SU-DHL-6 (cell line): Measurements from ENCODE around the gene FN1.

ENCODE experiments used
- H2AFZ ChIP-seq: fragments of 200-600 bp; sonication (generic); 2 replicates; pipeline ENCODE4 v1.6.1; 2014; ENCODE audit warnings: low read depth, mild to moderate bottlenecking, moderate library complexity, mixed read lengths, antibody characterized with exemption, low read length; ENCODE audit not compliant: severe bottlenecking
- H3F3A ChIP-seq: fragments of 200-600 bp; shearing (Covaris generic); 2 replicates; pipeline ENCODE4 v1.6.0; 2016; ENCODE audit warnings: antibody characterized with exemption, mild to moderate bottlenecking; ENCODE audit not compliant: insufficient read depth
- H3K27ac ChIP-seq: fragments of 200-600 bp; sonication (generic); 2 replicates; pipeline ENCODE4 v1.5.1; 2016; ENCODE audit warnings: low read depth, mild to moderate bottlenecking, low read length, moderate library complexity, mixed read lengths
- H3K27me3 ChIP-seq: fragments of 200-600 bp; sonication (generic), shearing (Covaris generic); 2 replicates; pipeline ENCODE4 v1.6.0; 2014; ENCODE audit warnings: mild to moderate bottlenecking, low read length
- H3K36me3 ChIP-seq: fragments of 200-600 bp; sonication (generic); 2 replicates; pipeline ENCODE4 v1.6.1; 2014; ENCODE audit warnings: mild to moderate bottlenecking, low read length, mixed read lengths
- H3K4me2 ChIP-seq: fragments of 300-600, 200-600 bp; shearing (Covaris generic), sonication (generic); 2 replicates; pipeline ENCODE4 v1.6.0; 2014; ENCODE audit warnings: low read length, low read depth, mild to moderate bottlenecking; ENCODE audit not compliant: poor library complexity, severe bottlenecking
- H3K4me3 ChIP-seq: fragments of 200-600 bp; sonication (generic); 2 replicates; pipeline ENCODE4 v1.5.1; 2014; ENCODE audit warnings: antibody characterized with exemption, low read length, mild to moderate bottlenecking, mixed read lengths; ENCODE audit not compliant: insufficient read depth, poor library complexity, severe bottlenecking
- H3K79me2 ChIP-seq: fragments of 200-600 bp; sonication (generic); 2 replicates; pipeline ENCODE4 v1.6.1; 2014; ENCODE audit warnings: mild to moderate bottlenecking, low read length, moderate library complexity; ENCODE audit not compliant: insufficient read depth
- H3K9ac ChIP-seq: fragments of 200-600 bp; sonication (generic); 2 replicates; pipeline ENCODE4 v1.7.0; 2014; ENCODE audit warnings: mild to moderate bottlenecking, low read length
- H3K9me2 ChIP-seq: fragments of 200-600 bp; sonication (generic); replicated peaks from 2 replicates; pipeline ENCODE4 v1.6.1; 2014; ENCODE audit warnings: low read length; ENCODE audit not compliant: insufficient read depth
- H3K9me3 ChIP-seq: fragments of 200-600 bp; sonication (generic); 2 replicates; pipeline ENCODE4 v1.6.1; 2014; ENCODE audit warnings: low read length, mixed read lengths; ENCODE audit not compliant: insufficient read depth
- H4K20me1 ChIP-seq: fragments of 200-600 bp; sonication (generic); 2 replicates; pipeline ENCODE4 v1.6.1; 2014; ENCODE audit warnings: low read depth, mild to moderate bottlenecking, antibody characterized with exemption, low read length, moderate library complexity, mixed read lengths
- CTCF ChIP-seq: fragments of 200-600 bp; sonication (generic); IDR thresholded peaks from one replicate; pipeline ENCODE4 v1.5.1; 2017; ENCODE audit warnings: antibody characterized with exemption, mild to moderate bottlenecking, low read length, moderate library complexity; ENCODE audit not compliant: insufficient read depth, poor library complexity, severe bottlenecking
- EZH2phosphoT487 ChIP-seq: fragments of 200-600 bp; sonication (generic), shearing (Covaris generic); conservative IDR thresholded peaks from 2 replicates; pipeline ENCODE4 v1.6.1; 2018; ENCODE audit warnings: mild to moderate bottlenecking, antibody characterized with exemption, low read length, moderate library complexity, mixed read lengths

Gene FN1

GRCh38 chr2:215422676-215423075, 13.2 kb downstream of the FN1 start:
- Histone ChIP-seq H2AFZ (no peak overlapping the region), H3F3A (no peaks in the 10 kb centered on the region), H3K27ac (no peak overlapping the region), H3K9ac (no peak overlapping the region), H3K4me3 (no peak overlapping the region), H3K4me2 (no peak overlapping the region), H3K9me2 (no peaks in the 10 kb centered on the region), H4K20me1 (no peaks in the 10 kb centered on the region), H3K9me3 (no peaks in the 10 kb centered on the region), H3K36me3 (no peaks in the 10 kb centered on the region), H3K79me2 (no peaks in the 10 kb centered on the region), H3K27me3 (no peaks in the 10 kb centered on the region)
- TF ChIP-seq EZH2phosphoT487 (no peak), CTCF (no peak)

GRCh38 chr2:215421859-215422461, 13.9 kb downstream of the FN1 start:
- Histone ChIP-seq H3K27me3 (no peaks in the 10 kb centered on the region), H3K9me2 (no peaks in the 10 kb centered on the region), H3K27ac (no peak overlapping the region), H3K9me3 (no peaks in the 10 kb centered on the region), H2AFZ (no peak overlapping the region), H3K9ac (no peak overlapping the region), H3K79me2 (no peaks in the 10 kb centered on the region), H3K4me3 (no peak overlapping the region), H3K4me2 (no peak overlapping the region), H4K20me1 (no peaks in the 10 kb centered on the region), H3K36me3 (no peaks in the 10 kb centered on the region), H3F3A (no peaks in the 10 kb centered on the region)
- TF ChIP-seq EZH2phosphoT487 (no peak), CTCF (no peak)

GRCh38 chr2:215420471-215420935, 15.4 kb downstream of the FN1 start:
- Histone ChIP-seq H3K79me2 (no peaks in the 10 kb centered on the region), H3F3A (no peaks in the 10 kb centered on the region), H3K27ac (no peak overlapping the region), H3K27me3 (no peaks in the 10 kb centered on the region), H2AFZ (no peak overlapping the region), H3K36me3 (no peaks in the 10 kb centered on the region), H3K9me2 (no peaks in the 10 kb centered on the region), H3K9me3 (no peaks in the 10 kb centered on the region), H3K4me3 (no peak overlapping the region), H3K9ac (no peak overlapping the region), H3K4me2 (no peak overlapping the region), H4K20me1 (no peaks in the 10 kb centered on the region)
- no peak for TF ChIP-seq EZH2phosphoT487
- no peak for TF ChIP-seq CTCF
